SK-N-SH (cell line): ENCODE results near the gene SPACA7. TPM values are rescaled to one million over a fixed set of nuclear protein-coding genes. Genes with fewer than 3 reads are reported as not detected.

Source experiments
- CTCF ChIA-PET: fragments of 300-600, 350-600 bp; formaldehyde crosslinking; extraction: SDS; loops from one replicate; lab custom pipeline; 2021; lab: Yijun Ruan, JAX
- POLR2A ChIA-PET: fragments of 350-600 bp; sonication (Branson Sonifier 250); formaldehyde crosslinking; extraction: SDS; loops from one replicate; lab custom pipeline; 2020; ENCODE audit warnings: antibody characterized with exemption, inconsistent platforms; lab: Yijun Ruan, JAX
- DNase-seq: peaks from one replicate; pipeline ENCODE4 v3.0.0; 2012
- H2AFZ ChIP-seq: fragments of 200-600 bp; sonication (generic); 2 replicates; pipeline ENCODE4 v1.8.1; 2016; ENCODE audit warnings: antibody characterized with exemption, mild to moderate bottlenecking, low read depth
- H3F3A ChIP-seq: fragments of 200-600 bp; sonication (generic); replicated peaks from 2 replicates; pipeline ENCODE3; 2016; ENCODE audit warnings: antibody characterized with exemption, mild to moderate bottlenecking; ENCODE audit not compliant: insufficient read depth
- H3K27ac ChIP-seq, 2 experiments: fragments of 200-500 bp in 1 of 2; fragments of 200-600 bp in 1 of 2; sonication (Bioruptor generic) in 1 of 2; sonication (generic), shearing (Covaris generic) in 1 of 2; 2 replicates each; pipeline versions ENCODE4 v1.5.1 to v1.6.1; 2014 to 2016; ENCODE audit warnings: low read depth in 2 of 2, inconsistent platforms in 1 of 2, low read length in 1 of 2, mild to moderate bottlenecking in 1 of 2, mixed read lengths in 1 of 2
- H3K27me3 ChIP-seq: fragments of 200-600 bp; sonication (generic), shearing (Covaris generic); 2 replicates; pipeline ENCODE4 v1.6.1; 2016; ENCODE audit warnings: mixed run types; ENCODE audit not compliant: insufficient read depth
- H3K36me3 ChIP-seq, 2 experiments: fragments of 200-500 bp in 1 of 2; fragments of 200-600 bp in 1 of 2; sonication (Bioruptor generic) in 1 of 2; sonication (generic) in 1 of 2; replicated peaks in 1 of 2; 2 replicates each; pipeline versions ENCODE3 to v1.5.1; 2014 to 2016; ENCODE audit warnings: low read length in 1 of 2, mild to moderate bottlenecking in 1 of 2; ENCODE audit not compliant: insufficient read depth in 2 of 2, control insufficient read depth in 1 of 2
- H3K4me1 ChIP-seq, 2 experiments: fragments of 200-500 bp in 1 of 2; fragments of 200-600 bp in 1 of 2; sonication (Bioruptor generic) in 1 of 2; sonication (generic), shearing (Covaris generic) in 1 of 2; 2 replicates each; pipeline versions ENCODE4 v1.5.1 to v1.6.1; 2014 to 2016; ENCODE audit warnings: low read depth in 1 of 2, low read length in 1 of 2, mixed run types in 1 of 2; ENCODE audit not compliant: insufficient read depth in 2 of 2, control insufficient read depth in 1 of 2
- H3K4me2 ChIP-seq: fragments of 200-600 bp; sonication (generic), shearing (Covaris generic); 2 replicates; pipeline ENCODE4 v1.6.1; 2017; ENCODE audit warnings: mixed run types
- H3K4me3 ChIP-seq, 2 experiments: fragments of 200-500 bp in 1 of 2; fragments of 200-600 bp in 1 of 2; sonication (Bioruptor generic) in 1 of 2; sonication (generic), shearing (Covaris generic) in 1 of 2; 2 replicates each; pipeline versions ENCODE4 v1.5.1 to v1.8.1; 2014 to 2016; ENCODE audit warnings: low read depth in 2 of 2, inconsistent platforms in 1 of 2, low read length in 1 of 2, mild to moderate bottlenecking in 1 of 2, mixed read lengths in 1 of 2, moderate library complexity in 1 of 2
- H3K79me2 ChIP-seq: fragments of 200-600 bp; sonication (generic); 2 replicates; pipeline ENCODE4 v1.8.1; 2017; ENCODE audit warnings: mild to moderate bottlenecking; ENCODE audit not compliant: insufficient read depth
- H3K9ac ChIP-seq: fragments of 200-600 bp; sonication (generic); 2 replicates; pipeline ENCODE4 v1.6.1; 2017; ENCODE audit warnings: mixed run types
- H3K9me2 ChIP-seq: fragments of 200-600 bp; sonication (generic); 2 replicates; pipeline ENCODE4 v1.6.1; 2017; ENCODE audit warnings: mixed run types
- H3K9me3 ChIP-seq: fragments of 200-600 bp; sonication (generic); 2 replicates; pipeline ENCODE4 v1.6.1; 2017; ENCODE audit warnings: mixed run types, mild to moderate bottlenecking, moderate library complexity
- H4K20me1 ChIP-seq: fragments of 200-600 bp; sonication (generic); 2 replicates; pipeline ENCODE4 v1.6.1; 2017; ENCODE audit warnings: mild to moderate bottlenecking, mixed run types; ENCODE audit not compliant: insufficient read depth
- CHD2 ChIP-seq: fragments of 150-350 bp; IDR thresholded peaks from 2 replicates; pipeline ENCODE4 v1.6.1; 2018; ENCODE audit warnings: low read length; ENCODE audit not compliant: partially characterized antibody
- CTCF ChIP-seq: fragments of 200-600 bp; sonication (generic); IDR thresholded peaks from 2 replicates; pipeline ENCODE4 v1.6.1; 2017; ENCODE audit warnings: antibody characterized with exemption, mild to moderate bottlenecking, moderate library complexity
- ELF1 ChIP-seq: IDR thresholded peaks from 2 replicates; pipeline ENCODE4 v1.4.0; 2012
- EP300 ChIP-seq, 2 experiments: IDR thresholded peaks; 2 replicates each; pipeline versions ENCODE4 v1.4.0 to v1.6.1; 2012; ENCODE audit warnings: borderline replicate concordance in 1 of 2, low read depth in 1 of 2, low read length in 1 of 2
- FOXJ3 ChIP-seq: sonication (generic); formaldehyde crosslinking; IDR thresholded peaks from 2 replicates; pipeline ENCODE4 v1.5.1; 2020; ENCODE audit warnings: mild to moderate bottlenecking, missing genetic modification reagents
- FOXM1 ChIP-seq: IDR thresholded peaks from 2 replicates; pipeline ENCODE4 v1.4.0; 2012; ENCODE audit warnings: low read depth, mild to moderate bottlenecking
- GATA2 ChIP-seq: sonication (generic); formaldehyde crosslinking; IDR thresholded peaks from 2 replicates; pipeline ENCODE4 v1.5.0; 2020; ENCODE audit warnings: mild to moderate bottlenecking, missing genetic modification reagents
- MAX ChIP-seq: IDR thresholded peaks from 2 replicates; pipeline ENCODE4 v1.4.0; 2012; ENCODE audit warnings: low read depth
- POLR2AphosphoS5 ChIP-seq: IDR thresholded peaks from 2 replicates; pipeline ENCODE4 v1.6.1; 2012; ENCODE audit warnings: low read depth, low read length
- RAD21 ChIP-seq: IDR thresholded peaks from 2 replicates; pipeline ENCODE4 v1.6.1; 2012; ENCODE audit warnings: mild to moderate bottlenecking, low read length
- RCOR1 ChIP-seq: fragments of 150-350 bp; IDR thresholded peaks from 2 replicates; pipeline ENCODE4 v1.6.1; 2017; ENCODE audit warnings: antibody characterized with exemption, low read length
- REST ChIP-seq: IDR thresholded peaks from 2 replicates; pipeline ENCODE4 v1.6.1; 2012; ENCODE audit warnings: mild to moderate bottlenecking, low read depth, low read length, moderate library complexity
- RFX5 ChIP-seq: IDR thresholded peaks from 2 replicates; pipeline ENCODE4 v1.6.1; 2012; ENCODE audit warnings: mild to moderate bottlenecking, improper control_type of control experiment, low read length
- SIN3A ChIP-seq: IDR thresholded peaks from 2 replicates; pipeline ENCODE4 v1.6.1; 2012; ENCODE audit warnings: low read depth, mild to moderate bottlenecking, low read length, moderate library complexity, borderline replicate concordance
- SMC3 ChIP-seq: IDR thresholded peaks from 2 replicates; pipeline ENCODE4 v1.6.1; 2012; ENCODE audit warnings: low read depth, low read length, improper control_type of control experiment
- TEAD4 ChIP-seq: IDR thresholded peaks from 2 replicates; pipeline ENCODE4 v1.4.0; 2012; ENCODE audit warnings: mild to moderate bottlenecking, borderline replicate concordance; ENCODE audit not compliant: insufficient read depth
- USF1 ChIP-seq: IDR thresholded peaks from 2 replicates; pipeline ENCODE4 v1.4.0; 2012; ENCODE audit warnings: low read depth, borderline replicate concordance
- YY1 ChIP-seq: IDR thresholded peaks from 2 replicates; pipeline ENCODE4 v1.4.0; 2012; ENCODE audit warnings: low read depth, mild to moderate bottlenecking
- WGBS: methylation state at CpG from one replicate; pipeline ENCODE4 v1.1.6; 2017; ENCODE audit warnings: low lambda C conversion rate; 5-methylcytosine and 5-hydroxymethylcytosine counted together
- polyA plus RNA-seq, 3 experiments: library from polyadenylated mRNA; depleted of rRNA; stranded (reverse); fragments of >200 nt; gene quantifications; 2 replicates each; pipeline ENCODE4 v1.2.3, GENCODE V29; 2012

SPACA7 gene
- polyA plus RNA-seq, 1 of the 3 experiments (the other 2 are of a cell fraction): not detected

GRCh38 chr13:112483299-112483698 lies 107.1 kb downstream of the SPACA7 start:
- TF ChIP-seq SIN3A (no peak), RFX5 (no peak), RCOR1 (no peak), EP300 (IDR thresholded peaks at IDR 0.05; ENCODE audit: borderline replicate concordance in 1 of 2, low read depth in 1 of 2, low read length in 1 of 2) (no peak), POLR2AphosphoS5 (no peak), FOXJ3 (CRISPR knock-in tag) (no peak), ELF1 (no peak), GATA2 (no peak), CHD2 (no peak), USF1 (no peak), TEAD4 (no peak), SMC3 (no peak), FOXM1 (no peak), RAD21 (no peak), MAX (no peak), YY1 (no peak), CTCF (no peak), REST (no peak)
- Histone ChIP-seq H3K9me2 (0 out of 2 replicates have a peak, but pooled peaks cover 2% of the 10 kb centered on the region), H3K4me3 (no peak overlapping the region), H3K36me3 (peaks cover 6 to 14% of the 10 kb centered on the region in 2 experiments), H2AFZ (no peak overlapping the region), H3K79me2 (no peaks in the 10 kb centered on the region), H3K9me3 (peaks cover 4% of the 10 kb centered on the region; the same call in 1 of the 2 replicates), H3F3A (no peaks in the 10 kb centered on the region), H3K27me3 (no peaks in the 10 kb centered on the region), H3K4me2 (no peak overlapping the region), H4K20me1 (no peaks in the 10 kb centered on the region), H3K27ac (no peak overlapping the region), H3K4me1 (no peaks in the 10 kb centered on the region), H3K9ac (no peak overlapping the region)
- ChIA-PET CTCF (interaction anchor here (1.0 to 1.3 kb wide), 2 partner anchors 11 to 40 kb away, joined by 3 read pairs; no protein-coding TSS in a partner anchor), POLR2A (no interaction called here)
- WGBS: over 99% methylated on average over 7 of the region's 7 CpGs
- DNase-seq: no peak

Other genes starting within 250 kb of the SPACA7 start
- 16.8 and 16.9 TPM in 2 replicates for gene TUBGCP3, start 211.8 kb downstream of the SPACA7 start, polyA plus RNA-seq (2012; rRNA removed)